Measurements from ENCODE around the gene RBM5.

DNA sequence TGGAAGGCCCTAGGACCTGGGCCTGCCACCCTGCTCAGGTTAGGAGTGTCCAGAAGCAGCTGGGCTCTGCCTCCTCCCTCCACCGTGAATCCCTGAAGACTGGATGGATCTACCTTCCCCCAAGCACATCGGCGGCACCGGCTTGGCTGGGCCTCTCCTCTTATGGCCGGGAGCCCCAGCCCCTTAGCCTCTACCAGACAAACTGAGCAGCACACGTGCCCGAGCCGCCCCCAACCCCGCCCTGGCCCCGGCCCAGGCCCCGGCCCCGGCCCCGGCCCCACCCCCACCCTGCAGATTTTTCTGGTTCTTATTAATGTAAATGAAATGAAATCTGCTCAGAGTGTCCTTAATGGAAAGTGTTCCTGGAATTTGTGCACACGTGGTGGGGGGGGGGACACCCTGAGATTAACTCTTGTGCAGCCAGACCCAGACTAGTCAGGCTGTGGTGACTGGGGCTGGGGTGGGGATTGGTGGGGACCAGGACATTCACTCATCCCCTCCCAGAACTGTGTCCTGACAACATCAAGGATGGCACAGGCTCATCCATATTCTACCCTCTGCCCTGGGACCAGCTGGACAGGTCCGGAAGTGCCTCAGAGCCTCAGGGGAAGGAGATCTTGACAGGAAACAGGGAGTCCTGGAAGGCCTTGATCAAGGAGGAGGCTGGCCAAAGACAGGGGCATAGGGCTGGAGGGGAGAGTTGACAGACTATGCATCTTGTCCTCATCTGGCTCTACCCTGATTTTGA, 35.5 kb downstream of the RBM5 start:
- TF ChIP-seq EZH2phosphoT487 (IDR thresholded peaks at IDR 0.05; ENCODE audit: low read depth): no peak
- TF ChIP-seq, protein P1, sequence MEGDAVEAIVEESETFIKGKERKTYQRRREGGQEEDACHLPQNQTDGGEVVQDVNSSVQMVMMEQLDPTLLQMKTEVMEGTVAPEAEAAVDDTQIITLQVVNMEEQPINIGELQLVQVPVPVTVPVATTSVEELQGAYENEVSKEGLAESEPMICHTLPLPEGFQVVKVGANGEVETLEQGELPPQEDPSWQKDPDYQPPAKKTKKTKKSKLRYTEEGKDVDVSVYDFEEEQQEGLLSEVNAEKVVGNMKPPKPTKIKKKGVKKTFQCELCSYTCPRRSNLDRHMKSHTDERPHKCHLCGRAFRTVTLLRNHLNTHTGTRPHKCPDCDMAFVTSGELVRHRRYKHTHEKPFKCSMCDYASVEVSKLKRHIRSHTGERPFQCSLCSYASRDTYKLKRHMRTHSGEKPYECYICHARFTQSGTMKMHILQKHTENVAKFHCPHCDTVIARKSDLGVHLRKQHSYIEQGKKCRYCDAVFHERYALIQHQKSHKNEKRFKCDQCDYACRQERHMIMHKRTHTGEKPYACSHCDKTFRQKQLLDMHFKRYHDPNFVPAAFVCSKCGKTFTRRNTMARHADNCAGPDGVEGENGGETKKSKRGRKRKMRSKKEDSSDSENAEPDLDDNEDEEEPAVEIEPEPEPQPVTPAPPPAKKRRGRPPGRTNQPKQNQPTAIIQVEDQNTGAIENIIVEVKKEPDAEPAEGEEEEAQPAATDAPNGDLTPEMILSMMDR (IDR thresholded peaks at IDR 0.05; ENCODE audit: low read depth, low read length): no peak
